GM23248 (cell line): Measurements from ENCODE around the gene CMTM1.

Source experiments
- EZH2 ChIP-seq: fragments of 200-600 bp; sonication (generic); IDR thresholded peaks from 2 replicates; pipeline ENCODE4 v1.6.1; 2018; ENCODE audit warnings: antibody characterized with exemption, mild to moderate bottlenecking; ENCODE audit not compliant: insufficient read depth, poor library complexity, severe bottlenecking
- EZH2phosphoT487 ChIP-seq: fragments of 200-600 bp; sonication (generic); IDR thresholded peaks from 2 replicates; pipeline ENCODE4 v1.6.1; 2018; ENCODE audit warnings: antibody characterized with exemption, moderate library complexity, mild to moderate bottlenecking, low read depth; ENCODE audit not compliant: insufficient read depth

DNA sequence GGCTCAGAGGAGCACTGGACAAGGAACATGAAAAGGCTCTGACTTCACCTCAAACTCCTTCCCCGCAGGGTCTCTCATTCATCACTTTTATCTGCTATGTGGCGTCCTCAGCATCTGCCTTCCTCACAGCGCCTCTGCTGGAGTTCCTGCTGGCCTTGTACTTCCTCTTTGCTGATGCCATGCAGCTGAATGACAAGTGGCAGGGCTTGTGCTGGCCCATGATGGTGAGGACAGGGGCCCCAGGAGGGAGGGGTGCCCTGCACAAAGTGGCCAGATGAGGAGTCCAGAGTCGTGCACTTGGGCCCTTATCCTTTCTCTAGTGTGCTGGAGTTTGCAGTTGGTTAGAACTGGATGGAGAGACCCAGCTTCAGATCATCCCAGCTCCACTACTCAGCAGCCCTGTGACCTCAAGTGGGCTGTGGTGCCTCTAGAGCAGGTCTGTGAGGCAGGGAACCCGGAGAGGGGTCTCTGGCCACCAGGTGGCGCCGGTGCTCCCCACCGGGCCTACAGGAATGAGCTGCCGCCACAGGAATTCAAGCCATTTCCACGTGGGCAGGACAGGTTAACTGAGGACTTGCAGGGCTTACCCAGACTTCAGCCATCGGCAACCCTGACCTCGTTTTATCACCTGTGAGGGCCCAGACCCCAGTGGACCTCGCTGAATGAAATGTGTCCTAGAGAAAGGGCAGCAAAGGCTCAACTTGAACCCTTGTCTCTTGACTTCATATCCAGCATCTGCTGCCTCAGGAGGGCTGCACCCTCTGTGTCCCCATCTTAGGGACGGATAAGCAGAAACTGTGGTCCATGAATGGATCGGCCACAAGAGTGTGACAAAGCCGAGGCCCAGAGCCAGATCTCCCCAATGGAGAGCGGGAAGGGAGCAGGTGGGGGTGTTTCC, 42.3 kb downstream of the CMTM1 start:
- TF ChIP-seq EZH2phosphoT487 (no peak), EZH2 (no peak)
